Activated CD8-positive, alpha-beta memory T cell treated with anti-CD3 and anti-CD28 coated beads, Interleukin-2, amount 50 U/mL, for 24 hours (primary cell): ENCODE data around the gene ZNF862.

ENCODE experiments used
- DNase-seq: peaks from one replicate; pipeline ENCODE4 v3.0.0-alpha.2; 2020; ENCODE audit errors: extremely low read depth

ZNF862 gene

GRCh38 chr7:149811221-149811620 lies 27.0 kb upstream of the ZNF862 start:
- DNase-seq = no peak

GRCh38 chr7:149811831-149812490 lies 26.2 kb upstream of the ZNF862 start:
- DNase-seq = no peak

- DNase-seq = no peak
Measured at GRCh38 chr7:149813254-149814035, 24.7 kb upstream of the ZNF862 start.

- no peak for DNase-seq
Measured at GRCh38 chr7:149814494-149814893, 23.7 kb upstream of the ZNF862 start.

GRCh38 chr7:149815121-149815520 lies 23.1 kb upstream of the ZNF862 start:
- no peak for DNase-seq

GRCh38 chr7:149815661-149816266 lies 22.4 kb upstream of the ZNF862 start:
- no peak for DNase-seq

GRCh38 chr7:149816267-149816751 lies 21.9 kb upstream of the ZNF862 start:
- DNase-seq = no peak

GRCh38 chr7:149816794-149817193 lies 21.4 kb upstream of the ZNF862 start:
- no peak for DNase-seq

GRCh38 chr7:149817301-149817771 lies 20.8 kb upstream of the ZNF862 start:
- DNase-seq = no peak

- no peak for DNase-seq
Measured at GRCh38 chr7:149817836-149818535, 20.2 kb upstream of the ZNF862 start.

- DNase-seq = no peak
Measured at GRCh38 chr7:149818536-149818840, 19.7 kb upstream of the ZNF862 start.

- no peak for DNase-seq
Measured at GRCh38 chr7:149819141-149819960, 18.8 kb upstream of the ZNF862 start.

GRCh38 chr7:149819961-149820340 lies 18.2 kb upstream of the ZNF862 start:
- no peak for DNase-seq

GRCh38 chr7:149820622-149821190 lies 17.5 kb upstream of the ZNF862 start:
- DNase-seq = no peak

GRCh38 chr7:149821191-149822148 lies 16.7 kb upstream of the ZNF862 start:
- no peak for DNase-seq

- DNase-seq = no peak
Measured at GRCh38 chr7:149822353-149822943, 15.7 kb upstream of the ZNF862 start.

- DNase-seq = no peak
Measured at GRCh38 chr7:149823191-149823630, 15.0 kb upstream of the ZNF862 start.

- DNase-seq = no peak
Measured at GRCh38 chr7:149823631-149824199, 14.5 kb upstream of the ZNF862 start.

GRCh38 chr7:149824301-149824741 lies 13.9 kb upstream of the ZNF862 start:
- DNase-seq = no peak
